ENCODE results near the gene GPR108. TPM values are rescaled to one million over a fixed set of nuclear protein-coding genes. Genes with fewer than 3 reads are reported as not detected.

GPR108 gene
- total and polyA plus RNA-seq, 2 of the 13 experiments (the other 11 are each of a cell fraction or from before 2014, with no cell fraction given): 36.4 to 63.0 TPM

DNA sequence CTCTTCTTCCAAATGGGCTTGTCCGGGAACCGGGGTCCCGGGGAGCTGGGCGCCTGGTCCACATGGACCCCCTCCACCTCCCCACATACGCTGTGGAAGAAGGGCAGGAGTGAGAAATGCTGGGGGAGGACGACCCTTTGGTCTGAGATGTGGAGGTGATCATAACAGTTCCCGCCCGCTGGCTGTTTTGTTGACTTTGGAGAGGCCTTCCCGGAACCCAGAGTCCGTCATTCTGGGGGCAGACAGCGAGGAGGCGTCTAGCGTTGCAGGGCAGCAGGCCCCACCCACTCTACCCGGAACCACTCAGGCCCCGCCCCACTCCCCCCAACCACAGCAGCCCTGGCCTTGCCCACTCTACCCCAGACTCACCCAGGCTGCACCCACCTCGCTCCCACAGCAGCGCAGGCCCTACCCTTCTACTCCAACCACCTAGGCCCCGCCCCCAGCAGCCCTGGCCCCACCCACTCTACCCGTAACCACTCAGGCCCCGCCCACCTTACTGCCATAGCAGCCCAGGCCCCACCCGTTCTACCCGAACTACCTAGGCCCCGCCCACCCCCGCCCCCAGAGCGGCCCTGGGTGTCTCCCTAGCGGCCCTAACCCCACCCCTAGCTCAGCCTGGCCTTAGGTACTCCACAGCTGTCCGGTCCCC, 7.1 kb downstream of the GPR108 start (continued):
- TF ChIP-seq, protein P1, sequence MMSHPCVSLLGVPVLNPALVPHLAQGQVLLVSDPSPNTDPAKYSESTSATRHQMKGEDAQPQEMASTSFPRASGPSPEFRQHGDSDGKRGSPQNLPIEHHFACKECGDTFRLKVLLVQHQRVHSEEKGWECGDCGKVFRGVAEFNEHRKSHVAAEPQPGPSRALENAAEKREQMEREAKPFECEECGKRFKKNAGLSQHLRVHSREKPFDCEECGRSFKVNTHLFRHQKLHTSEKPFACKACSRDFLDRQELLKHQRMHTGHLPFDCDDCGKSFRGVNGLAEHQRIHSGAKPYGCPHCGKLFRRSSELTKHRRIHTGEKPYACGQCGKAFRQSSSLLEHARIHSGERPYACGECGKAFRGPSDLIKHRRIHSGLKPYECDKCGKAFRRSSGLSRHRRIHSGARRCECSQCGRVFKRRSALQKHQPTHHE (CRISPR knock-in tag; IDR thresholded peaks at IDR 0.05; ENCODE audit: borderline replicate concordance): no peak
- peak; percentile 70; the same call in 1 of the 2 replicates for TF ChIP-seq CREM (IDR thresholded peaks at IDR 0.05)
- no peak for TF ChIP-seq CREM (CRISPR knock-in tag; IDR thresholded peaks at IDR 0.05)
- peak; percentile 67; the same call in 1 of the 2 replicates for TF ChIP-seq ZFX (CRISPR knock-in tag; IDR thresholded peaks at IDR 0.05; ENCODE audit: low read depth)
- 0 out of 2 replicates have a peak, but pooled peaks have one; percentile 25 for TF ChIP-seq ZBTB44 (CRISPR knock-in tag; IDR thresholded peaks at IDR 0.05)
- TF ChIP-seq RELA (CRISPR knock-in tag; IDR thresholded peaks at IDR 0.05): peak; percentile 77
- TF ChIP-seq RBFOX2 (IDR thresholded peaks at IDR 0.05; ENCODE audit: low read depth, low read length): peak; percentile 39
- TF ChIP-seq WIZ (CRISPR knock-in tag; IDR thresholded peaks at IDR 0.05): no peak
- TF ChIP-seq ZNF431 (CRISPR knock-in tag; IDR thresholded peaks at IDR 0.05; ENCODE audit: borderline replicate concordance, low read depth): no peak
- TF ChIP-seq, protein P2, sequence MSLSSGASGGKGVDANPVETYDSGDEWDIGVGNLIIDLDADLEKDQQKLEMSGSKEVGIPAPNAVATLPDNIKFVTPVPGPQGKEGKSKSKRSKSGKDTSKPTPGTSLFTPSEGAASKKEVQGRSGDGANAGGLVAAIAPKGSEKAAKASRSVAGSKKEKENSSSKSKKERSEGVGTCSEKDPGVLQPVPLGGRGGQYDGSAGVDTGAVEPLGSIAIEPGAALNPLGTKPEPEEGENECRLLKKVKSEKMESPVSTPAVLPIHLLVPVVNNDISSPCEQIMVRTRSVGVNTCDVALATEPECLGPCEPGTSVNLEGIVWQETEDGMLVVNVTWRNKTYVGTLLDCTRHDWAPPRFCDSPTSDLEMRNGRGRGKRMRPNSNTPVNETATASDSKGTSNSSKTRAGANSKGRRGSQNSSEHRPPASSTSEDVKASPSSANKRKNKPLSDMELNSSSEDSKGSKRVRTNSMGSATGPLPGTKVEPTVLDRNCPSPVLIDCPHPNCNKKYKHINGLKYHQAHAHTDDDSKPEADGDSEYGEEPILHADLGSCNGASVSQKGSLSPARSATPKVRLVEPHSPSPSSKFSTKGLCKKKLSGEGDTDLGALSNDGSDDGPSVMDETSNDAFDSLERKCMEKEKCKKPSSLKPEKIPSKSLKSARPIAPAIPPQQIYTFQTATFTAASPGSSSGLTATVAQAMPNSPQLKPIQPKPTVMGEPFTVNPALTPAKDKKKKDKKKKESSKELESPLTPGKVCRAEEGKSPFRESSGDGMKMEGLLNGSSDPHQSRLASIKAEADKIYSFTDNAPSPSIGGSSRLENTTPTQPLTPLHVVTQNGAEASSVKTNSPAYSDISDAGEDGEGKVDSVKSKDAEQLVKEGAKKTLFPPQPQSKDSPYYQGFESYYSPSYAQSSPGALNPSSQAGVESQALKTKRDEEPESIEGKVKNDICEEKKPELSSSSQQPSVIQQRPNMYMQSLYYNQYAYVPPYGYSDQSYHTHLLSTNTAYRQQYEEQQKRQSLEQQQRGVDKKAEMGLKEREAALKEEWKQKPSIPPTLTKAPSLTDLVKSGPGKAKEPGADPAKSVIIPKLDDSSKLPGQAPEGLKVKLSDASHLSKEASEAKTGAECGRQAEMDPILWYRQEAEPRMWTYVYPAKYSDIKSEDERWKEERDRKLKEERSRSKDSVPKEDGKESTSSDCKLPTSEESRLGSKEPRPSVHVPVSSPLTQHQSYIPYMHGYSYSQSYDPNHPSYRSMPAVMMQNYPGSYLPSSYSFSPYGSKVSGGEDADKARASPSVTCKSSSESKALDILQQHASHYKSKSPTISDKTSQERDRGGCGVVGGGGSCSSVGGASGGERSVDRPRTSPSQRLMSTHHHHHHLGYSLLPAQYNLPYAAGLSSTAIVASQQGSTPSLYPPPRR (CRISPR knock-in tag; IDR thresholded peaks at IDR 0.05; ENCODE audit: borderline replicate concordance): peak; percentile 72; the same call in 1 of the 2 replicates
- no peak for TF ChIP-seq ZNF724P (CRISPR knock-in tag; IDR thresholded peaks at IDR 0.05; ENCODE audit: borderline replicate concordance)
- TF ChIP-seq YEATS2 (CRISPR knock-in tag; IDR thresholded peaks at IDR 0.05; ENCODE audit: borderline replicate concordance): peak; percentile 65; the same call in 1 of the 2 replicates
- TF ChIP-seq, protein P3, sequence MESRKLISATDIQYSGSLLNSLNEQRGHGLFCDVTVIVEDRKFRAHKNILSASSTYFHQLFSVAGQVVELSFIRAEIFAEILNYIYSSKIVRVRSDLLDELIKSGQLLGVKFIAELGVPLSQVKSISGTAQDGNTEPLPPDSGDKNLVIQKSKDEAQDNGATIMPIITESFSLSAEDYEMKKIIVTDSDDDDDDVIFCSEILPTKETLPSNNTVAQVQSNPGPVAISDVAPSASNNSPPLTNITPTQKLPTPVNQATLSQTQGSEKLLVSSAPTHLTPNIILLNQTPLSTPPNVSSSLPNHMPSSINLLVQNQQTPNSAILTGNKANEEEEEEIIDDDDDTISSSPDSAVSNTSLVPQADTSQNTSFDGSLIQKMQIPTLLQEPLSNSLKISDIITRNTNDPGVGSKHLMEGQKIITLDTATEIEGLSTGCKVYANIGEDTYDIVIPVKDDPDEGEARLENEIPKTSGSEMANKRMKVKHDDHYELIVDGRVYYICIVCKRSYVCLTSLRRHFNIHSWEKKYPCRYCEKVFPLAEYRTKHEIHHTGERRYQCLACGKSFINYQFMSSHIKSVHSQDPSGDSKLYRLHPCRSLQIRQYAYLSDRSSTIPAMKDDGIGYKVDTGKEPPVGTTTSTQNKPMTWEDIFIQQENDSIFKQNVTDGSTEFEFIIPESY (CRISPR knock-in tag; IDR thresholded peaks at IDR 0.05): peak; percentile 38; the same call in 1 of the 2 replicates
- TF ChIP-seq ZNF33A (CRISPR knock-in tag; IDR thresholded peaks at IDR 0.05; ENCODE audit: borderline replicate concordance): no peak
- TF ChIP-seq U2AF1 (optimal IDR thresholded peaks at IDR 0.05; ENCODE audit: low read depth, low read length): no peak
- no peak for TF ChIP-seq TERF1 (CRISPR knock-in tag; IDR thresholded peaks at IDR 0.05)
- no peak; the same call in 1 of the 2 replicates for TF ChIP-seq SPEN (CRISPR knock-in tag; IDR thresholded peaks at IDR 0.05; ENCODE audit: low read depth)
